Measurements from ENCODE around the gene GALT. TPM values are rescaled to one million over a fixed set of nuclear protein-coding genes. Genes with fewer than 3 reads are reported as not detected.
"Not testable (repeated sequence)": the region's sequence is repeated elsewhere in the genome, so short reads cannot be mapped to it uniquely, and the experiment has no call there.

GALT gene
- polyA plus RNA-seq, 10 donors = 28.2 to 48.1 (median 33.9) TPM

GRCh38 chr9:34624475-34625185 is 21.8 kb upstream of the GALT start:
- DNase-seq = no peak

GRCh38 chr9:34625186-34625486 is 21.3 kb upstream of the GALT start:
- no peak for DNase-seq

GRCh38 chr9:34627716-34628655 is 18.5 kb upstream of the GALT start:
- DNase-seq = no peak

- no peak for DNase-seq
These were observed 17.6 kb upstream of the GALT start, which contains the start of gene ARID3C for GRCh38 chr9:34628656-34629490. Gene ARID3C, minus strand, starts transcription at chr9:34629066. Its CDS starts 1,052 bp downstream, at chr9:34628014.

- no peak for DNase-seq
These were observed 17.0 kb upstream of the GALT start for GRCh38 chr9:34629491-34629808.

- no peak for DNase-seq
These were observed 15.9 kb upstream of the GALT start for GRCh38 chr9:34630402-34631154.

GRCh38 chr9:34633166-34633565 is 13.3 kb upstream of the GALT start:
- DNase-seq = no peak

GRCh38 chr9:34633851-34634550 is 12.5 kb upstream of the GALT start:
- DNase-seq = peak in 2 of 3 donors; percentile 67 to 78

GRCh38 chr9:34634551-34635248 is 11.8 kb upstream of the GALT start:
- no peak for DNase-seq

- no peak for DNase-seq
These were observed 10.9 kb upstream of the GALT start for GRCh38 chr9:34635556-34635955.

- DNase-seq = no peak
These were observed 9.6 kb upstream of the GALT start for GRCh38 chr9:34636791-34637355.

- peak; percentile 93 to 97 (median 93) for DNase-seq
These were observed 8.9 kb upstream of the GALT start, which contains the start of gene SIGMAR1 for GRCh38 chr9:34637356-34638137. Gene SIGMAR1, minus strand, starts transcription at chr9:34637787. Its CDS starts 90 bp downstream, at chr9:34637697.

GRCh38 chr9:34638138-34638445 is 8.4 kb upstream of the GALT start:
- no peak for DNase-seq

GRCh38 chr9:34639322-34639721 is 7.2 kb upstream of the GALT start:
- DNase-seq = not testable (repeated sequence)

- DNase-seq = no peak
These were observed 3.8 kb upstream of the GALT start for GRCh38 chr9:34642679-34643078.

GRCh38 chr9:34644766-34645314 is 1.6 kb upstream of the GALT start:
- DNase-seq = no peak

GRCh38 chr9:34647084-34647403 is 569 bp downstream of the GALT start:
- DNase-seq = no peak

GRCh38 chr9:34647651-34648050 is 1.2 kb downstream of the GALT start:
- no peak for DNase-seq

- no peak for DNase-seq
These were observed 2.2 kb downstream of the GALT start for GRCh38 chr9:34648673-34649072.
